Measurements from ENCODE around the gene NKAIN4. TPM values are rescaled to one million over a fixed set of nuclear protein-coding genes. Genes with fewer than 3 reads are reported as not detected.

Gene NKAIN4
- total and polyA plus RNA-seq, 2 donors (not counting 1 experiment from before 2014, with no cell fraction given): not detected

- no peak overlapping the region for H3K4me2 ChIP-seq (replicated peaks; ENCODE audit: low read depth, low read length, poor library complexity, severe bottlenecking)
- Mint-ChIP-seq H3K4me3 (no peak overlapping the region), H3K9me3 (ENCODE audit: insufficient read depth) (no peaks in the 10 kb centered on the region), H3K4me1 (peaks cover 28% of the 10 kb centered on the region), H3K27me3 (peaks cover 8% of the 10 kb centered on the region), H3K27ac (peak overlapping the region; percentile 59)
- CTCF ChIA-PET: no interaction called here
- H3K4me1 ChIP-seq (ENCODE audit: control insufficient read depth in 2 of 2, insufficient read depth in 2 of 2, low read length in 2 of 2): peaks cover 16 to 23% of the 10 kb centered on the region in 2 donors
- H3K9me3 ChIP-seq (ENCODE audit: control extremely low read depth in 1 of 3, control insufficient read depth in 2 of 3, insufficient read depth in 1 of 3, low read length in 2 of 3): no peaks in the 10 kb centered on the region
- H3K79me2 ChIP-seq (ENCODE audit: control insufficient read depth, insufficient read depth, low read length): peaks cover 35% of the 10 kb centered on the region
- peaks cover 19% of the 10 kb centered on the region for H4K20me1 ChIP-seq (ENCODE audit: control insufficient read depth, insufficient read depth, low read length, poor library complexity, severe bottlenecking)
- POLR2A ChIA-PET: no interaction called here
- ATAC-seq (ENCODE audit: low read depth) (no peak), DNase-seq (no peak)
- intact Hi-C loops (cut with micrococcal nuclease): loop anchor here (5.0 kb wide), 1 partner anchor 290 kb away; the partner anchor contains the start of gene DIDO1
- H3K27ac ChIP-seq (ENCODE audit: low read length in 2 of 2): no peak overlapping the region
- H3K9ac ChIP-seq (ENCODE audit: low read length): no peak overlapping the region
- peaks cover 0 to 7% (median 0%) of the 10 kb centered on the region in 4 experiments for H3K27me3 ChIP-seq (replicated peaks in 1 of 4; ENCODE audit: control extremely low read depth in 1 of 4, control insufficient read depth in 3 of 4, insufficient read depth in 4 of 4, low read length in 3 of 4)
- peaks cover 0 to 14% of the 10 kb centered on the region in 2 experiments for H3K36me3 ChIP-seq (replicated peaks in 1 of 2; ENCODE audit: control extremely low read depth in 1 of 2, control insufficient read depth in 1 of 2, extremely low read depth in 1 of 2, insufficient read depth in 2 of 2, low read length in 1 of 2)
- WGBS (ENCODE audit: insufficient coverage): 94% methylated on average over 5 of the region's 7 CpGs
- H3K4me3 ChIP-seq (ENCODE audit: control extremely low read depth in 1 of 5, extremely low read depth in 1 of 5, insufficient read depth in 1 of 5, low read depth in 2 of 5, low read length in 4 of 5): no peak overlapping the region
- H2AFZ ChIP-seq (ENCODE audit: insufficient read depth, low read depth, low read length, poor library complexity, severe bottlenecking): no peak overlapping the region
- TF ChIP-seq CTCF (IDR thresholded peaks at IDR 0.05) (no peak), EZH2 (IDR thresholded peaks at IDR 0.05; ENCODE audit: borderline replicate concordance, insufficient read depth, low read depth, low read length, poor library complexity, severe bottlenecking) (no peak)
Observed at GRCh38 chr20:63217706-63218105, 36.6 kb downstream of the NKAIN4 start.

- DNase-seq (no peak), ATAC-seq (ENCODE audit: low read depth) (no peak)
- H3K4me3 ChIP-seq (ENCODE audit: control extremely low read depth in 1 of 5, extremely low read depth in 1 of 5, insufficient read depth in 1 of 5, low read depth in 2 of 5, low read length in 4 of 5): peak overlapping the region in 4 of 5 experiments; percentile 57 to 67 (median 64)
- CTCF ChIA-PET: no interaction called here
- Mint-ChIP-seq H3K4me1 (peaks cover 34% of the 10 kb centered on the region), H3K27me3 (peaks cover 8% of the 10 kb centered on the region), H3K27ac (peak overlapping the region; percentile 88), H3K4me3 (peak overlapping the region; percentile 88), H3K9me3 (ENCODE audit: insufficient read depth) (no peaks in the 10 kb centered on the region)
- H3K9ac ChIP-seq (ENCODE audit: low read length): peak overlapping the region; percentile 71
- 92% methylated on average over 12 of the region's 13 CpGs for WGBS (ENCODE audit: insufficient coverage)
- POLR2A ChIA-PET: no interaction called here
- peak overlapping the region; percentile 52 to 88 for H3K27ac ChIP-seq (ENCODE audit: low read length in 2 of 2)
- peaks cover 27% of the 10 kb centered on the region for H4K20me1 ChIP-seq (ENCODE audit: control insufficient read depth, insufficient read depth, low read length, poor library complexity, severe bottlenecking)
- intact Hi-C loops (cut with micrococcal nuclease): loop anchor here (1.0 to 5.0 kb wide), 2 partner anchors 38 to 290 kb away; partner anchors contain the start of gene DIDO1
- H2AFZ ChIP-seq (ENCODE audit: insufficient read depth, low read depth, low read length, poor library complexity, severe bottlenecking): peak overlapping the region; percentile 75
- peaks cover 42% of the 10 kb centered on the region for H3K79me2 ChIP-seq (ENCODE audit: control insufficient read depth, insufficient read depth, low read length)
- H3K36me3 ChIP-seq (replicated peaks in 1 of 2; ENCODE audit: control extremely low read depth in 1 of 2, control insufficient read depth in 1 of 2, extremely low read depth in 1 of 2, insufficient read depth in 2 of 2, low read length in 1 of 2): peaks cover 0 to 20% of the 10 kb centered on the region in 2 experiments
- H3K27me3 ChIP-seq (replicated peaks in 1 of 4; ENCODE audit: control extremely low read depth in 1 of 4, control insufficient read depth in 3 of 4, insufficient read depth in 4 of 4, low read length in 3 of 4): peaks cover 0 to 7% (median 0%) of the 10 kb centered on the region in 4 experiments
- no peak for TF ChIP-seq EZH2 (IDR thresholded peaks at IDR 0.05; ENCODE audit: borderline replicate concordance, insufficient read depth, low read depth, low read length, poor library complexity, severe bottlenecking)
- no peak for TF ChIP-seq CTCF (IDR thresholded peaks at IDR 0.05)
- peaks cover 16 to 29% of the 10 kb centered on the region in 2 donors for H3K4me1 ChIP-seq (ENCODE audit: control insufficient read depth in 2 of 2, insufficient read depth in 2 of 2, low read length in 2 of 2)
- peak overlapping the region; percentile 85 for H3K4me2 ChIP-seq (replicated peaks; ENCODE audit: low read depth, low read length, poor library complexity, severe bottlenecking)
- no peaks in the 10 kb centered on the region for H3K9me3 ChIP-seq (ENCODE audit: control extremely low read depth in 1 of 3, control insufficient read depth in 2 of 3, insufficient read depth in 1 of 3, low read length in 2 of 3)
Observed at GRCh38 chr20:63216849-63217471, 37.3 kb downstream of the NKAIN4 start.
